ENCODE data around the gene NFIC. TPM values are rescaled to one million over a fixed set of nuclear protein-coding genes. Genes with fewer than 3 reads are reported as not detected.

Gene NFIC
- total RNA-seq, 6 donors from 2014 or later, result 96.1 to 175 (median 154) TPM

- ATAC-seq (ENCODE audit: low FRiP score in 2 of 2) (no peak), DNase-seq (no peak)
- TF ChIP-seq CTCF (IDR thresholded peaks at IDR 0.05), result no peak
- no peak for TF ChIP-seq POLR2A (IDR thresholded peaks at IDR 0.05)
- TF ChIP-seq EP300 (IDR thresholded peaks at IDR 0.05), result no peak
- TF ChIP-seq POLR2AphosphoS5 (IDR thresholded peaks at IDR 0.05), result no peak
- Histone ChIP-seq H3K4me1 (peaks cover 0 to 15% (median 4%) of the 10 kb centered on the region in 4 donors), H3K27me3 (no peaks in the 10 kb centered on the region), H3K9me3 (no peaks in the 10 kb centered on the region), H3K36me3 (peaks cover 6 to 40% (median 26%) of the 10 kb centered on the region in 4 donors), H3K4me3 (no peak overlapping the region), H3K27ac (peak overlapping the region in 2 of 4 donors; percentile 19 to 52)
- 89 to 92% methylated on average over 7 of the region's 7 CpGs for WGBS, 2 donors
Measured at GRCh38 chr19:3465552-3465951, 99.2 kb downstream of the NFIC start.

GRCh38 chr19:3466635-3467034 lies 100.3 kb downstream of the NFIC start:
- WGBS, 2 donors, result 83 to 88% methylated on average over 9 of the region's 9 CpGs
- ATAC-seq (ENCODE audit: low FRiP score in 2 of 2), result no peak

DNA sequence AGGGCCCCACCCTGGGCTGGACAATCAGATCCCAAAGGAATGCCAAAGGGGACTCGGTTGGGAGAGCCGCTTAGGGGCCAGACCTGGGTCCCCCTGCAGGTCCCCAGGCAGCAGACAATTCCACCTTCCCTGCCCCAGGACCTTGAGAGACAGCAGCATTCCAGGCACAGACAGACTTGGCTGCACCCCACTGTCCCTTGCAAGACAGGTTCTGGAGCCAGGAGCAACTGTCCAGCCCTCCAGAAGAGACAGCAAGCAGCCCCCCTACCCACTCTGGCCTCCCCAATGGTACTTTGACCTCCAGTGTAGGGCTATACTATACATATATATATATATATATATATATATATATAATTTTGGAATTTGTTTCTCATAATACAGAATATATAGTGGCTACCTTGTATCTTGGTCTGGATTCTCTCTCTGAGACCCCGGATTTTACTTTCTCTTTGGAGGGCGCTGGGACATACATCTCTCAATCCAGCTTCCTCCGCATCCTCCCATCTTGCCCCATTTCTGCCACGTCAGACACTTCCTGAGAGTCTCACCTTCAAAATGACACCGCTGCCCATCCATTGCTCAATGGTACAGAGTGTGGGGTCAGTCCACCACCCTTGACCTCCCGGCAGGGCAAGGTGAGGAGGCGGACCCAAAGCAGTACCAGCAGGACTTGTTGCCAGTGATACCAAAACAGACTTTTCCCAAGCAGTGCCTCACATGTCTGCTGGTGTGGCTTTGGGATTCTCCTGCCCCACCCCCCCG lies 101.2 kb downstream of the NFIC start:
- 88 to 91% methylated on average over 7 to 8 of the region's 10 CpGs for WGBS, 2 donors
- ATAC-seq (ENCODE audit: low FRiP score in 2 of 2), result no peak
- no peak for DNase-seq
- Histone ChIP-seq H3K27ac (peak overlapping the region in 2 of 4 donors; percentile 48 to 64), H3K4me3 (no peak overlapping the region), H3K9me3 (no peaks in the 10 kb centered on the region), H3K4me1 (peaks cover 0 to 18% (median 10%) of the 10 kb centered on the region in 4 donors), H3K27me3 (no peaks in the 10 kb centered on the region), H3K36me3 (peaks cover 6 to 23% (median 19%) of the 10 kb centered on the region in 4 donors)
- TF ChIP-seq POLR2AphosphoS5 (IDR thresholded peaks at IDR 0.05), result no peak
- no peak for TF ChIP-seq POLR2A (IDR thresholded peaks at IDR 0.05)
- TF ChIP-seq EP300 (IDR thresholded peaks at IDR 0.05), result no peak
- TF ChIP-seq CTCF (IDR thresholded peaks at IDR 0.05), result no peak

More at GRCh38 chr19:3466635-3467034, 100.3 kb downstream of the NFIC start:
- H3K36me3 ChIP-seq, result peaks cover 6 to 31% (median 24%) of the 10 kb centered on the region in 4 donors
- TF ChIP-seq POLR2AphosphoS5 (IDR thresholded peaks at IDR 0.05) (peak in 1 of 2 donors; percentile 12), POLR2A (IDR thresholded peaks at IDR 0.05) (no peak)
- no peak overlapping the region for H3K4me3 ChIP-seq
- DNase-seq, result no peak
- H3K4me1 ChIP-seq, result peaks cover 0 to 10% (median 4%) of the 10 kb centered on the region in 4 donors
- peak overlapping the region in 2 of 4 donors; percentile 19 to 52 for H3K27ac ChIP-seq
- no peaks in the 10 kb centered on the region for H3K27me3 ChIP-seq
- no peaks in the 10 kb centered on the region for H3K9me3 ChIP-seq

DNA sequence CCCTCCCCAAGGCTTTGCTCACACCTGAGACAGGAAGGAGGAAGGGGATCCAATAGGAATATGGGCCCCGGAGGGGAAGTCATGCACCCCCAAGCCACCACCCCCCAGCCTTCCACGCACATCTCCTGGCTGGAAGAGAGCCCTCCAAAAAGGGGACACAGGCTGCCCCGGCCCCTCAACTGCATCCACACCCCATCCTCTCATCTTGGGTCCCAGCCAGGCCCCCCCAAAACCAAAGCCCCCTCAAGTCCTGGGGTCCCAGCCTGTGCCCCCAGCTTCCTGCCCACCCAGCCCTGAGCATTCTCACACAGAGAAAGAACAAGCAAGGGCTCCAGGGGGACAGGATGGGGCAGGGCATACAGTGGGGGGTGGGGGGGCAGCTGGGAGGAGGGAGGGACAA lies 101.8 kb downstream of the NFIC start:
- DNase-seq, result no peak
- peak overlapping the region in 2 of 4 donors; percentile 48 to 64 for H3K27ac ChIP-seq
- WGBS, 2 donors, result 76 to 94% methylated on average over 3 of the region's 3 CpGs
- TF ChIP-seq POLR2AphosphoS5 (IDR thresholded peaks at IDR 0.05) (no peak), CTCF (IDR thresholded peaks at IDR 0.05) (no peak)
- H3K36me3 ChIP-seq, result peaks cover under 1 to 17% (median 13%) of the 10 kb centered on the region in 4 donors
- no peak for ATAC-seq (ENCODE audit: low FRiP score in 2 of 2)
- no peaks in the 10 kb centered on the region for H3K9me3 ChIP-seq
- H3K27me3 ChIP-seq, result no peaks in the 10 kb centered on the region
- H3K4me1 ChIP-seq, result peaks cover 0 to 20% (median 11%) of the 10 kb centered on the region in 4 donors
- H3K4me3 ChIP-seq, result no peak overlapping the region

- WGBS, 2 donors, result 61 to 80% methylated on average over 6 to 14 of the region's 14 CpGs
- Histone ChIP-seq H3K27me3 (no peaks in the 10 kb centered on the region), H3K36me3 (peaks cover 0 to under 1% (median 0%) of the 10 kb centered on the region in 4 donors), H3K27ac (peak overlapping the region in 2 of 4 donors; percentile 35 to 46), H3K9me3 (no peaks in the 10 kb centered on the region), H3K4me1 (peaks cover 0 to 20% (median 11%) of the 10 kb centered on the region in 4 donors), H3K4me3 (no peak overlapping the region)
- no peak for DNase-seq
- TF ChIP-seq POLR2AphosphoS5 (IDR thresholded peaks at IDR 0.05) (no peak), POLR2A (IDR thresholded peaks at IDR 0.05) (no peak), CTCF (IDR thresholded peaks at IDR 0.05) (peak in 1 of 6 experiments; percentile 10), EP300 (IDR thresholded peaks at IDR 0.05) (no peak)
- no peak for ATAC-seq (ENCODE audit: low FRiP score in 2 of 2)
Measured at GRCh38 chr19:3469638-3470499, 103.5 kb downstream of the NFIC start.

Measured in upper lobe of left lung (tissue), 6 donors.